ENCODE results near the gene CCDC66. TPM values are rescaled to one million over a fixed set of nuclear protein-coding genes. Genes with fewer than 3 reads are reported as not detected.

Gene CCDC66
- total and polyA plus RNA-seq, 9 of the 15 experiments (the other 6 are each of a cell fraction or from before 2014, with no cell fraction given) = 21.5 to 46.5 (median 29.6) TPM

GRCh38 chr3:56622381-56622780 lies 65.4 kb downstream of the CCDC66 start (continued):
- TF ChIP-seq, protein P1, sequence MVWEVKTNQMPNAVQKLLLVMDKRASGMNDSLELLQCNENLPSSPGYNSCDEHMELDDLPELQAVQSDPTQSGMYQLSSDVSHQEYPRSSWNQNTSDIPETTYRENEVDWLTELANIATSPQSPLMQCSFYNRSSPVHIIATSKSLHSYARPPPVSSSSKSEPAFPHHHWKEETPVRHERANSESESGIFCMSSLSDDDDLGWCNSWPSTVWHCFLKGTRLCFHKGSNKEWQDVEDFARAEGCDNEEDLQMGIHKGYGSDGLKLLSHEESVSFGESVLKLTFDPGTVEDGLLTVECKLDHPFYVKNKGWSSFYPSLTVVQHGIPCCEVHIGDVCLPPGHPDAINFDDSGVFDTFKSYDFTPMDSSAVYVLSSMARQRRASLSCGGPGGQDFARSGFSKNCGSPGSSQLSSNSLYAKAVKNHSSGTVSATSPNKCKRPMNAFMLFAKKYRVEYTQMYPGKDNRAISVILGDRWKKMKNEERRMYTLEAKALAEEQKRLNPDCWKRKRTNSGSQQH (CRISPR knock-in tag; IDR thresholded peaks at IDR 0.05) = no peak
- TF ChIP-seq SOX6 (IDR thresholded peaks at IDR 0.05) = no peak
- no peak for TF ChIP-seq ZKSCAN3 (CRISPR knock-in tag; IDR thresholded peaks at IDR 0.05)
- TF ChIP-seq ARID2 (IDR thresholded peaks at IDR 0.05) = no peak

- H3K4me1 ChIP-seq (replicated peaks in 1 of 2; ENCODE audit: control insufficient read depth in 2 of 2, insufficient read depth in 2 of 2, low read length in 2 of 2) = no peaks in the 10 kb centered on the region
- peak in 2 of 4 experiments; percentile 13 to 14 for DNase-seq (ENCODE audit: extremely low read depth in 1 of 4, low spot score in 3 of 4)
- intact Hi-C loops (cut with micrococcal nuclease) = no loop called here
- ChIA-PET CTCF (ENCODE audit: low intra/inter-chr PET ratio) (no interaction called here), POLR2A (interaction anchor here (0.7 to 1.3 kb wide), 3 partner anchors 11 to 53 kb away, joined by 3 to 6 read pairs (median 3); no protein-coding TSS in a partner anchor)
- WGBS (ENCODE audit: insufficient coverage, low coverage, missing lambda C conversion rate) = 31% methylated on average over 3 of the region's 3 CpGs
- peaks cover 91% of the 10 kb centered on the region for H3K36me3 ChIP-seq (ENCODE audit: control insufficient read depth, insufficient read depth, low read length)
- H3K4me2 ChIP-seq (ENCODE audit: insufficient read depth, low read length) = no peak overlapping the region
- H3K27me3 ChIP-seq (ENCODE audit: control insufficient read depth in 2 of 2, insufficient read depth in 2 of 2, low read length in 2 of 2) = no peaks in the 10 kb centered on the region
- H3K9me3 ChIP-seq (replicated peaks; ENCODE audit: control insufficient read depth, insufficient read depth, low read depth, low read length) = no peaks in the 10 kb centered on the region
- no TSS peak for BruUV-seq (replicated peaks)
- ATAC-seq = no peak
- no peaks in the 10 kb centered on the region for H3K79me2 ChIP-seq (ENCODE audit: control insufficient read depth, insufficient read depth, low read length)
- in situ Hi-C loops (cut with MboI) = no loop called here
- H2AFZ ChIP-seq (ENCODE audit: low read depth, low read length) = no peak overlapping the region
- H3K9ac ChIP-seq (ENCODE audit: insufficient read depth in 1 of 2, low read depth in 2 of 2, low read length in 2 of 2) = no peak overlapping the region
- H4K20me1 ChIP-seq (replicated peaks; ENCODE audit: control insufficient read depth, insufficient read depth, low read length) = no peaks in the 10 kb centered on the region
- no peak overlapping the region for H3K4me3 ChIP-seq
- no peak overlapping the region for H3K27ac ChIP-seq (ENCODE audit: extremely low read depth, low read depth, low read length)
- FAIRE-seq = no peak
- no peaks in the 10 kb centered on the region for H3K9me1 ChIP-seq (ENCODE audit: control insufficient read depth, insufficient read depth, low read length)
- TF ChIP-seq ZFP1 (CRISPR knock-in tag; IDR thresholded peaks at IDR 0.05) (no peak), TBL1XR1 (IDR thresholded peaks at IDR 0.05; ENCODE audit: low read length in 2 of 2) (no peak), PML (IDR thresholded peaks at IDR 0.05; ENCODE audit: low read length) (no peak), UBTF (IDR thresholded peaks at IDR 0.05; ENCODE audit: borderline replicate concordance in 1 of 2, low read depth in 2 of 2, low read length in 2 of 2) (no peak), CXXC5 (CRISPR knock-in tag; IDR thresholded peaks at IDR 0.05) (no peak)
- TF ChIP-seq, protein P2, sequence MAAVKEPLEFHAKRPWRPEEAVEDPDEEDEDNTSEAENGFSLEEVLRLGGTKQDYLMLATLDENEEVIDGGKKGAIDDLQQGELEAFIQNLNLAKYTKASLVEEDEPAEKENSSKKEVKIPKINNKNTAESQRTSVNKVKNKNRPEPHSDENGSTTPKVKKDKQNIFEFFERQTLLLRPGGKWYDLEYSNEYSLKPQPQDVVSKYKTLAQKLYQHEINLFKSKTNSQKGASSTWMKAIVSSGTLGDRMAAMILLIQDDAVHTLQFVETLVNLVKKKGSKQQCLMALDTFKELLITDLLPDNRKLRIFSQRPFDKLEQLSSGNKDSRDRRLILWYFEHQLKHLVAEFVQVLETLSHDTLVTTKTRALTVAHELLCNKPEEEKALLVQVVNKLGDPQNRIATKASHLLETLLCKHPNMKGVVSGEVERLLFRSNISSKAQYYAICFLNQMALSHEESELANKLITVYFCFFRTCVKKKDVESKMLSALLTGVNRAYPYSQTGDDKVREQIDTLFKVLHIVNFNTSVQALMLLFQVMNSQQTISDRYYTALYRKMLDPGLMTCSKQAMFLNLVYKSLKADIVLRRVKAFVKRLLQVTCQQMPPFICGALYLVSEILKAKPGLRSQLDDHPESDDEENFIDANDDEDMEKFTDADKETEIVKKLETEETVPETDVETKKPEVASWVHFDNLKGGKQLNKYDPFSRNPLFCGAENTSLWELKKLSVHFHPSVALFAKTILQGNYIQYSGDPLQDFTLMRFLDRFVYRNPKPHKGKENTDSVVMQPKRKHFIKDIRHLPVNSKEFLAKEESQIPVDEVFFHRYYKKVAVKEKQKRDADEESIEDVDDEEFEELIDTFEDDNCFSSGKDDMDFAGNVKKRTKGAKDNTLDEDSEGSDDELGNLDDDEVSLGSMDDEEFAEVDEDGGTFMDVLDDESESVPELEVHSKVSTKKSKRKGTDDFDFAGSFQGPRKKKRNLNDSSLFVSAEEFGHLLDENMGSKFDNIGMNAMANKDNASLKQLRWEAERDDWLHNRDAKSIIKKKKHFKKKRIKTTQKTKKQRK (IDR thresholded peaks at IDR 0.05; ENCODE audit: borderline replicate concordance, low read depth, low read length) = no peak
- TF ChIP-seq, protein P3, sequence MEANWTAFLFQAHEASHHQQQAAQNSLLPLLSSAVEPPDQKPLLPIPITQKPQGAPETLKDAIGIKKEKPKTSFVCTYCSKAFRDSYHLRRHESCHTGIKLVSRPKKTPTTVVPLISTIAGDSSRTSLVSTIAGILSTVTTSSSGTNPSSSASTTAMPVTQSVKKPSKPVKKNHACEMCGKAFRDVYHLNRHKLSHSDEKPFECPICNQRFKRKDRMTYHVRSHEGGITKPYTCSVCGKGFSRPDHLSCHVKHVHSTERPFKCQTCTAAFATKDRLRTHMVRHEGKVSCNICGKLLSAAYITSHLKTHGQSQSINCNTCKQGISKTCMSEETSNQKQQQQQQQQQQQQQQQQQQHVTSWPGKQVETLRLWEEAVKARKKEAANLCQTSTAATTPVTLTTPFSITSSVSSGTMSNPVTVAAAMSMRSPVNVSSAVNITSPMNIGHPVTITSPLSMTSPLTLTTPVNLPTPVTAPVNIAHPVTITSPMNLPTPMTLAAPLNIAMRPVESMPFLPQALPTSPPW (CRISPR knock-in tag; IDR thresholded peaks at IDR 0.05) = no peak
- TF ChIP-seq, protein P4, sequence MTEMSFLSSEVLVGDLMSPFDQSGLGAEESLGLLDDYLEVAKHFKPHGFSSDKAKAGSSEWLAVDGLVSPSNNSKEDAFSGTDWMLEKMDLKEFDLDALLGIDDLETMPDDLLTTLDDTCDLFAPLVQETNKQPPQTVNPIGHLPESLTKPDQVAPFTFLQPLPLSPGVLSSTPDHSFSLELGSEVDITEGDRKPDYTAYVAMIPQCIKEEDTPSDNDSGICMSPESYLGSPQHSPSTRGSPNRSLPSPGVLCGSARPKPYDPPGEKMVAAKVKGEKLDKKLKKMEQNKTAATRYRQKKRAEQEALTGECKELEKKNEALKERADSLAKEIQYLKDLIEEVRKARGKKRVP (CRISPR knock-in tag; IDR thresholded peaks at IDR 0.05) = no peak
These were observed 67.8 kb downstream of the CCDC66 start for GRCh38 chr3:56624725-56625124.

Data from K562 (cell line).